Measurements from ENCODE around the gene UNC5B.
"Not testable (repeated sequence)": the region's sequence is repeated elsewhere in the genome, so short reads cannot be mapped to it uniquely, and the experiment has no call there.

Gene UNC5B

DNA sequence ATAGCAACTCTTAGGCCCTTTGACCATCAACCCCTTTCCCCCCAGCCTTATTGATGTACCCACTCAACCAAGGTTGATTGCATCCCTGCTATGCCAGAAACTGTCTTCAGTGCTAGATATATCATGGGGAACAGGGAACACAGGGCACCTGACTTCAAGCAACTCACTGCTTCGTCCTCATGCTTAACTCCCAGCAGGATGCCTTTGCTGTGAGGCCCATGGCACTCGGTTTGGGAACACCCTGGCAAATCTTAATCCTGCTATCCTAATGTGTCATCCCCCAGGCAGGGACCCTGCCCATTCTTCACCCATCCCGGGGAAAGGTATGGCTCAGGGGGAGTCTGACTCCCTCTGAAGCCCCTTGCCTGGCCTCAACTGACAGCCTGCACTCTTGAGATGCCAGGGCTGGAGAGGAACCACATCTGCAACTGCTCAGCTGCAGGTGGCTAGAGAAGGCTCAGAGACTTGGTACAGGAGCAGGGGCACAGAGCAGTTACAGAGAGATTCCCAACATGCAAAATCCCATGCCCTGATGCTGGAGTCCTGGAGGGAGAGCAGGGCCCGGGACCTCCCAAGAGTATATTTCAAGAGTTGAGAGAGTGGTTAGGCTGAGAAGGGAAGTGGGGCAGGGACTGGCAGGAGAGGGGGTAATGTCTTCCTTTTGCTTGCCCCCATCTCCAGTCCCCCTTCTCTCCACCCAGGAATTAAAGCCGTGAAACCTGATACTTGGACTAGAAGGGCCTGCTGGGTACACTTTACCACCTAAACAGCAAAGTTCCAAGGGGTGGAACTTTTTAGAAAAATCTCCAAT lies 2.4 kb upstream of the UNC5B start:
- no peak for DNase-seq (ENCODE audit: low read depth)

DNA sequence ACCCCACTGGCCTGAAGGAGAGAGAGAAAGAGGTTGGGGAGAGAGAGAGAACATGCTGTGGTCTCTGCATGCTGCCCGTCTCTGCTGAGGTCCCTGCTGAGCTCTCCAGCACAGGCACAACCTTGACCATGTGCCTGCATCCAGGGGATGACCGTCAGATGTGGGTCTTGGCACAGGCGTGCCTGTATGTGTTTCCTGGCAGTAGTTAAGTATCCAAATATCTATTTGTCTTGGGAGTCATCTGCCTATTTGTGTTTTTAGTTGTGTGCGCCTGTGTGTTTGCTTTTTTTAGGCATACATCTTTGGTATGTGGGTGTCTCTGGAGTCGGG lies 1.9 kb upstream of the UNC5B start:
- DNase-seq (ENCODE audit: low read depth), result no peak

DNA sequence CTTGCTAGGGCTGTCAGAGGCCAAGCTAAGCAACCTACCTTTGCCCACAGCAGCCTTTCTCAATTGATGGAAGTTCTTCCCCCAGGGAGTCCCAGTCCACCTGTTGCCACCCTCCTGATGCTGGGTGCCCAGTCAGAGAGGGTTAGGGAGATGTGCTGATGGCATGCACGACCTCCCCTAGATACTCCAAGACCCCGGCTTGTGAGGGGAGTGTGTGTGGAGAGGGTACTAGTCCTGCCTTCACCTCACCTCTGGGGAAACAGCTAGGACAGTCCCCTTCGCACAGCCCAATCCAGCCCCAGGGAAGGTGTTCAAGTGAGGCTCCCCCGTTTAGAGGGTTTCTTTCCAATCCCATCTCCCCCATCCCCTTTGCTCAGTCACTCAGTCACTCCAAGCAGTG lies 1.3 kb upstream of the UNC5B start:
- no peak for DNase-seq (ENCODE audit: low read depth)

DNA sequence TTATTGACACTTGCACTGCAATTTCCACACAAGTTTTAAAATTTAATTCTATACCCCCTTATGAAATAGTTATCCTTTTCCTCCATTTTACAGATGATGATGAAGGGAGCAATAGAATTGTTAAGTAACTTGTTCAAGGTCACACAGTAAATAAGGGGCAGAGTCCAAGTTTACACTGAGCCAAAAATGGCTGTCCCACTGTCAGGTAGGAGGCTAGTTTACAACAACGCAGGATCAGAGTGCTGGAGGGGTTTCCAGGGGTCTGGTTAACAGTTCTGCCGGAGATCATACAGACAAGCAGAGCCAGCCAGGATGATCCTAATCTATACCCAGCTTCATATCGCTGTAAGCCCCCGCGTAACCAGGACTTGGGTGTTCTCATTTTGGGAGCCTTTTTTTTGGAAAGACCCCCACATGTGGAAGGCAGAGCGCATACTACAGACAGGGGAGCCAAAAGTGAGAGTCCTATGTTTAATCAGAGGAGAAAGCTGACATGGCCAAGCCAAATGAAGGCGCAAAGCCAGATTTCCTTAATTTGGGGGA lies 524 bp upstream of the UNC5B start:
- no peak for DNase-seq (ENCODE audit: low read depth)

DNA sequence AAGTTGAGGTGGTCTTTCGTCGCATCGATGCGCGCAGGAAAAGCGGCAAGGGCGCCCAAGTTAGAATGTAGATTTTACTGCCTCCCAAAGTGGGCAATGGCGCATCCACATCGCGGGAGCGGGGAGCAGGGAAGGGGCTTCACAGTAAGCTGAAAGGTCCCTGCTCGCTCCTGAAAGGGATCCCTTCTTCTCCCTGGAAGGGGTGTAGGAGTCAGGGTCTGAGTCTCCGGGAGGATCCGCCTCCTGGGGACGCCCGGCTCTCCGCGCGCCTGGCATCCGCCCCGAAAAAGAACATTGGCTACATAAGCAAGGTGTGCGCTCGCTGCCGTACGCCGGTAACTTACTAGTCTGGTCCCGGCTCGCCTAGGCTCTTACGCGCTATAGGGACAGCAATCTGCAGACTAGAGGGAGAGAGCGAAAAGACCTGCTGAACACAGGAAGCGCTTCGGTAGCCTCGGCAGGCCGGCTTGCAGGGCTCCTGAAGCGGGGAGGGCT lies 804 bp downstream of the UNC5B start:
- DNase-seq (ENCODE audit: low read depth), result no peak

DNA sequence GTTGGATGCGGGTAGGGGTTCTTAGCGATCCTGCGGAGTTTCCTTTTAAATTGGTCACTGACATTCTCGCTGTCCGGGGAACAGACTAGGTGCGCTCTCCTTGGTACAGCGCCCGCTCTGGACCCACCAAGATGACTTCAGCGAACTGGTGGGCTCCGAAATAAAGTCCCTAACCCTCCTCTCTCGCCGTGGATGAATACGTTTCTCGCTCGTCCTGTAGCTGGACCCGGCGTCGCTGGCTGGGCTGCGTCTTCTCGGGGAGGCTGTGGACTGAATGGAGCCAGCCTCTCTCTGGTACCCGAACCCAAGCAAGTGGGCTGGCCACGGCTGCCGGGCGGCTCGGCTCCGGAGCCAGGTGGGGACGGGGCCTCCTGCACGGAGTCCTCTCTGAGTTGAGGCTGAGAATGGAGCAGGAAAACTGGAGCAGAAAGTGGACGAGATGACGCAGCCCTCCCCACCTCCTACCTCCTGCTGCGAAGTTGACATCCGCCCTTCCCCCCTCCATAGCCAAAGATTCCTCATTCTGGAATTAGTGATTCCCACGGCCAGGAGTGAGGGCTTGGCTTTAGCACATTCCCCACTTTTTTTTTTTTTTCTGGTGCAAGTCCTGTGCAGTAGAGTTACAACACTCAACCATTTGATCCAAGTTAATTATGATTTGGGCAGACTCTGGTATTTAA lies 1.5 kb downstream of the UNC5B start:
- DNase-seq (ENCODE audit: low read depth), result no peak

DNA sequence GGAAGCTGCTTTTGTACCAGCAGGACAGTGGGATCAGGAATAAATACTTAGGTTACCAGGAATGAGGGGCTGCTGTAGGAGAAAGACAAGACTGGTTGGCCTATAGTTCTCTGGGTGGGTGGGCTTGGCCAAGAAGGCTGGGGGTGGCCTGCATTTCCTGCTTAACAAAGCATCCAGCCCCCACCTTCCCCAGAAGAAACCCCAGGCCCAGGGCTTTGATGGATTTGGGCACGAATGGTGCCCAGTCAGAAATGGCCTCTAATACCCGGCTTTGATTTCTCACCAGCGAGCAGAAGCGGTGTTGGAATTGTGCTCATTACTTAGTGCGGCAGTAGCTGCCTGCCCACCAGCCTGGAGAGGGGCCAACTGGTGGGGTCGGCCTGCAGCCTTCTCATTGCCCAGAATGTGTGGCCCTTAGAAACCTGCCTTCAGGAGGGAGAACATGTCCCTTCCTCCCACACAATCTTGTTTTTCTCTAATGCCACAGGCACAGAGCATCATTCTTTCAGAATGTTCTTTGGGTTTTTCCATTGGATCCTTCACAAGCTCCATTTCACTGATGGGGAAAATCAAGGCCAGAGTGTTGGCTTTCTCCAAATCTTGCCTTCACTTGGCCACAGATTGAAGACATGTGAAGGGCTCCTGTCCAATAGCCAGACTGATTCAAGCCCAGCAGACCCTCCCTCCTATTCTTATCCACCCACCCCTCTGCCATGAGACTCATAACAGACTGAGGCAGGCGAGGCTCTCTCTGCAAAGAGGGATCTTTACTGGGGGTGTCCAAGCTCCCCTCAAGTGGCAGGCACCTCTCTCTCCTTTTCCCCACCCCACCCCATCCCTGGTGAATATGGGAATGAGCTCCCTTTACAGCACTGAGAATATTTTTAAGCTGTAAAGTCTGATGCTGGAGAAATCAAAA lies 2.5 kb downstream of the UNC5B start:
- no peak for DNase-seq (ENCODE audit: low read depth)

DNA sequence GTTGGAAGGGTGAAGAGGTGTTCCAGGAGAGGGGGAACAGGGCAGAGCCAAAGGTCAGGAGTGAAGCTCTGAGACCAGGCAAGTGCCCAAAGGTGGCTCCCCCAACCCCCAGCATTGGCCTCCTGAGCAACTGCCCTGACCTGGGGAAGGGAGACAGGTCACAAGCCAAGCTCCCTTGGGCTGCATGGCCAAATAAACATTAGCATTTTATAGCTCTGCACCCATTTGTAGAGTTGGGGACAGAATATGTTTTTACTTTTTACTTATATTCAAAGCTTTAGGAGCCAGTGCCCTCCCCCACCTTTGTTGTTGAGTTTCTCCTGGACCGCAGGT lies 4.0 kb downstream of the UNC5B start:
- DNase-seq (ENCODE audit: low read depth), result no peak

DNA sequence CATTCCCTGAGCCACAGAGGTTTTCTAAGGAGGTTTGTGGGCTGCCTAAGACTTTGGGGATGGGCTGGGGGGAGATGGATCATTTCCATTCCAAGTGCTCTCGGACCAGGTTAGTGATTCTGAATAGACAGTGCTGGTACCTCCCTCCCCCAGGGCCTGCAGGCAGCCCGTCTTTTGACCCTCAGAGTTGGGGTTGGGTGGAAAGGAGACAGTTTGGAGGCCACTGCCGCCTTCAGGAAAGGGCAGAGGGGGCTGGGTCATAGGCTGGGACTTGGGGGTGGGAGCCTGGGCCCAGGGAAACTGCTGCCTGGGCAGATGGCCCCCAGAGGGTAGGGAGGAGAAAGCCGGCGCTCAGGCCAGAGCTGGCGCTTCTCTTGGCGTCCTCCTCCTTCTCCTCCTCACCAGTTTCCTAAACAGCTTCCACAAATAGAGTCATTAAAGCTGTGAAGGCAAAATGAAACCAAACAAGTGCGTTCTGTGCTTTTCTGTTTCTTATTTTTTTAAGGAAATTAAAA lies 4.4 kb downstream of the UNC5B start:
- no peak for DNase-seq (ENCODE audit: low read depth)

DNA sequence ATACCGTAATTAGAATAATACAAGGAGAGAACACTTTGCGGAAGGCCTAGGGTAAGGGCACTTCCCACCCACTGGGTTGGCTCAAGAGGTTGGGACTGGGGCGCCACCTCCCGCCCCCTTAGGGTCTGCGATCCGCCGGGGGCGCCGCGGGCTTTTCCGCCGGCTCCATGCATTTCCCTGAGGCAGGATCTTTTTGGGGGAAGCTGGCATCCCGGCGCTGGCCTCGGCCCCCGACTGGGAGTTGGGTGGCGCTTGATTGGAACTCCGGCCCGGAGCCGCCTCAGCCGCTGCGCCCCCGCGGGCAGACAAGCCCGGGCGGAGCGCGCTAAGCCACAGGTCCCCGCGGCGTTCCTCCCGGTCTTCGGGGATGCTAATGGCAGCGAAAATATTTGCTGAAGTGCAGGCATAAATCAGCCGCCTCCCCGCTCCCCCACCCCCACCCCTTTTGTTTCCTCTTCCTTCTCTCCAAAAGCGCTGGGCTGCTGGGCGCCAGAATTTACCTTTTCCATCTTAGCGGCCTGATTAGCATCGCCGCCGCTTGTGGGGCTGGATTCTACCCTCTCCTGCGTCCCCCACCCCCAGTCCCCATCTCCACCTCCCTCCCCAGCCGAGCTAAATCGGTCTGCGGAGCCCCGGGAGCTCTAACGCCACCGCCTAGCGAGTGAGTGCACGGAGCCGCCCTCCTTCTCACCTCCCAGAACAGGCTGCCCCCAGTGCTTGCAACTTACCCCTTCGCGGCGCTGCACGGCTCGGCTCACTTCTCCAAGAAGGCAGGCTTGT lies 5.1 kb downstream of the UNC5B start:
- DNase-seq (ENCODE audit: low read depth), result no peak

DNA sequence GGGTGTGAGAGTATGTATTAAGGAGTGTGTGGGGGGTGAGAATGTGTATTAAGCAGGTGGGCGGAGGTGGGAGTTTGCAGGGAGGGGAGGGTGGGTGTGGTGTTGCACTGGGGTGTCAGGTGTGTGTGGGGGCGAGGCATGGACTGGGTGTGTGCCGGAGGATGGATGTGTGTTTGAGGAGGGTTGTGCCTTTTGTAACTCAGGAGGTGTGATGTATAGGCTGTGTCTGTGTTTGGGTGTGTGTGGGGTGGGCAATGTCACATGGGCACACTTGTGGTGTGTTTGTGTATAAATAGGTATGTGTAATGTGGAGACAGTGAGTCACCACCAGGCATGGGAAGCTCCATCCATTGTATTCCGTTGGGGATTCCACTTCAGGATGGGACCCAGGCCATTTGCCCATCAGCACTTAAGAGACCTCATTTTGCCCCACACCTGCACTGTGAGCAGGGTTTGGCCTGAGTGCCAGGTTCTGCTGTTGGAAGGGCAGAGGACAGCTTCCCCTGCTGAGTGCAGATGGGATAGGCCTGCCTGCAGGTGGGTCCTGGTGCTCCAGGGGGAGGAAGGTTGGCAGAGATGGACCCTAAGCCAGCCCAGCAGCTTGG lies 5.8 kb downstream of the UNC5B start:
- DNase-seq (ENCODE audit: low read depth), result no peak

DNA sequence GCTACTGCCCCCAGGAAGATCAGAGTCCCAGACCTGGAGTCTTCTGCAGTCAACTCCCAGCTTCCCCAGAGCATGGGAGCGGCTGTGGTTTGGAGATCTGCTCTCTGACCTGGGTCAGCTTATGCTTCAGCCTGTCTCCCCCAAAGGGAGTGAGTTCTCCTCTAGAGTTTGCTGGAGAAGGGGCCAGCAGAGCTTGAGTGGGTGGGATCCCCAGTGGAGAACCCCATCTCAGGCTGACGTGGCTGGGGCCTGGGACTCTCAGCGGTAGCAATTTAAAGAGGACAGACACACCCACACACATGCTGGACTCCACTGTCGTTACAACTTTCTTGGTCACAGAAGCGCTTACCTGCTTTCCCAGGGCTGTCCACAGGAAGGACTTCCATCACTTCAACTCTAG lies 6.3 kb downstream of the UNC5B start:
- DNase-seq (ENCODE audit: low read depth), result no peak

DNA sequence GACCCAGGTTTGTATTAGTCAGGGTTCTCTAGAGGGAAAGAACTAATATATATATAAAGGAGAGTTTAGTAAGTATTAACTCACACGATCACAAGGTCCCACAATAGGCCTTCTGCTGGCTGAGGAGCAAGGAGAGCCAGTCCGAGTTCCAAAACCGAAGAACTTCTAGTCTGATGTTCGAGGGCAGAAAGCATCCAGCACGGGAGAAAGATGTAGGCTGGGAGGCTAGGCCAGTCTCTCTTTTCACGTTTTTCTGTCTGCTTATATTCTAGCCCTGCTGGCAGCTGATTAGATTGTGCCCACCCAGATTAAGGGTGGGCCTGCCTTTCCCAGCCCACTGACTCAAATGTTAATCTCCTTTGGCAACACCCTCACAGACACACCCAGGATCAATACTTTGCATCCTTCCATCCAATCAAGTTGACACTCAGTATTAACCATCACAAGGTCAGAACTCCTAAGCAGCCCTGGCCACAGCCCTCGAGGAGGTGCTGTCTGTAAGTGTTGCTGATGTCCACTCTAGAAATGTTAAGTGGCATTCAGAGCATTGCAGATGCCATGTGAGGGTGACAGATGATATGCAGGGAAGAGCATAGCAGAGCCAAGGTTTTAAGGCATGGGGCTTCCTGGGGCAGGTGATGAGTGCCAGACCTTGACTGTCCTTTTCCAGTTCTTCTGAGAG lies 7.0 kb downstream of the UNC5B start:
- DNase-seq (ENCODE audit: low read depth), result not testable (repeated sequence)

DNA sequence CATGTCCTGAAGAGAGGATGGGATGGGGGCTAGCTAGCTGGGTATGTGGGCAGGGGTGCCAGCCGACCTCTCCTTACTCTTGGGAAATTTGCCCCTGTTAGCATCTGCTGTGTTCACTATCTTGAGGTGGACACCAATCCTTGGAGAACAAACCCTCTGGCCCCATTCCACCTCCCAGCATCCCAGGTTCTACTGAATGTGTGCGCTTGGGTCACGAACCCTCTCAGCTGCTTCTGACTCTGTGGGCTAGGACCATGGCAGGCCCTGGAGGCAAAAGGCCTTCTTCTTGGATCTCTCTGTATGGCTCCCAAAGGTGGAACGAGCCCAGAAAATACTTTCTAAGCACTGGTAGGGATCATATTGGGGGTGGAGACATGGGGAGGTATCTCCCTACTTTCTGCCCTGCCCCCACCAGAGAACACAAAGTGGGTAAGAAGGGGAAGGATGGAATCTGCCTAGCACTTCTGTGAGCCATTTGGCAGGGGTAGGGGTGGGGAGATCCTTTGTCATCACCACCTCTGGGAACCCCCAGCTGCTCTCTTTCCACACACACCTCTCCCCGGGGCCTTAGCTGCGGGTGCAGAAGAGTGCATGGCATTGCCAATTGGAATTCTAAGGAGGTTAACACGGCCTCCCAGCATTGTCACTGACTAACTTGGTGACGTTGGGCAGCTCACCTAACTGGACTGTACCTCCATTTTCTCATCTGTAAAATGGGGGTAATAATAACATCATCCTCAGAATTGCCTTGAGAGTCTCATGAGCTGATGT lies 7.7 kb downstream of the UNC5B start:
- no peak for DNase-seq (ENCODE audit: low read depth)

DNA sequence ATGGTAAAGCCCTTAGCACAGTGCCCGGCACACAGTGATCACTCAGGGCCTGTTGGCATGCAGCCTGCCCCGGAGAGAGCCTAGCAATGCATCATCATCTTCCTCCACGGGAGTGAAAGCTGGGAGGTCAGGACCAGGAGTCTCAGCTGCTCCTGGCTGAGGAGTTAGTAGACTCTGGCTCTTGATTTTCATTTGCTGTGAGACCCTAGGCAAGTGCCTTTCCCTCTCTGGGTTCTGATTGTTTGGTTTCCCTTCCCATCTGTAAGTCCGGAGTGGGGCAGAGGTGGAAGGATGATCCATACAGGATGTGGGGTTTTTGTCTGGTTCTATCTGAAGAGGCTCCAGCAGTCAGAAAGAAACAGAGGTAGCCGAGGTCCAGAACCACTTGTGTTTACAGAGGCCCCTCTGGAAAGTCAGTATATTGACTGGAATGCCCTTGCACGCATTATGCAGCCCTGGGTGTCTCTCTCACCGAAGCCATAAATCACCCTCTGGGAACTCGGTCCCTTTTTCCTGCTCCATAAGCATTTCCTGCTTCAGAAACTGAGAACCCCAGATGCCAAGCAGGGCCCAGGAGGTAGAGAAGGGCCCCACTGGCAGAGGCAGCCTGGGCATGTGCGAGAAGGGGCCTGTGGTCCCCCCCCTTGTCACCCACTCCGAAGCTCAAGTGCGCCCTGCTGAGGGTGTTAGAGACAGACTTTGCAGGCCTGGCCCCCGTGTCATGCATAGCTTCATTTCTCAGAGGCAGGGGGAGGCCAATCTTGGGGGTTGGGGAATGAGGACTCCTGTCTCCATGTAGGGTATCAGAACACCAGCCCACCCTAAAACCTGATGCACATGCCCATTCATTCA lies 8.5 kb downstream of the UNC5B start:
- no peak for DNase-seq (ENCODE audit: low read depth)

DNA sequence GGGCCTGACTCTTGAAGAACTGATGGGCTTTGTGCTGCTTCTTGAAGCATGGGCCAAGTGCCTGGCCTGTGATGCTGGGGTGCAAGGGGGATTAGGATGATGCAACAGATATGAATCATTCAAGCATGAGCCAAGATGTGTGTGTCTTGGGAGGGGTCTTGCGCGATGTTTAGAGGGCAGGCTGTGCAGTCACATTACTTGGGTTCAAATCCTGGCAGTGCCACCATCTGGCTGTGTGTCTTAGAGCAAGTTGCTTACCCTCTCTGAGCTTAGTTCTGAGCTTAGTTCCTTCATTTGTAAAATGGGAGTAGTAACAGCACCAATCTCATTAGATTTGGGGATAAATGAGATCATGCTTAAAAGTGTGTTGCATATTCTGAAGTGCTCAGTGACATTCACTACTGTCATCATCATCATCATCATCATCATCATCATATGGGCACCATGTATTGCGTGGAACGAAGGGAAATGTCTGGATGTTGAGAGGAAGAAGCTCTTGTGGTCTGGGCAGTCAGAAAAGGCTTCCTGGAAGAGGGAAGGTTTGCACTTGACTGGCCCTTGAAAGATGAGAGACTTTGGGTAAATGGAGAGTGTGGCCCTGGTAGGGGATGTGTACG lies 9.3 kb downstream of the UNC5B start:
- no peak for DNase-seq (ENCODE audit: low read depth)

DNA sequence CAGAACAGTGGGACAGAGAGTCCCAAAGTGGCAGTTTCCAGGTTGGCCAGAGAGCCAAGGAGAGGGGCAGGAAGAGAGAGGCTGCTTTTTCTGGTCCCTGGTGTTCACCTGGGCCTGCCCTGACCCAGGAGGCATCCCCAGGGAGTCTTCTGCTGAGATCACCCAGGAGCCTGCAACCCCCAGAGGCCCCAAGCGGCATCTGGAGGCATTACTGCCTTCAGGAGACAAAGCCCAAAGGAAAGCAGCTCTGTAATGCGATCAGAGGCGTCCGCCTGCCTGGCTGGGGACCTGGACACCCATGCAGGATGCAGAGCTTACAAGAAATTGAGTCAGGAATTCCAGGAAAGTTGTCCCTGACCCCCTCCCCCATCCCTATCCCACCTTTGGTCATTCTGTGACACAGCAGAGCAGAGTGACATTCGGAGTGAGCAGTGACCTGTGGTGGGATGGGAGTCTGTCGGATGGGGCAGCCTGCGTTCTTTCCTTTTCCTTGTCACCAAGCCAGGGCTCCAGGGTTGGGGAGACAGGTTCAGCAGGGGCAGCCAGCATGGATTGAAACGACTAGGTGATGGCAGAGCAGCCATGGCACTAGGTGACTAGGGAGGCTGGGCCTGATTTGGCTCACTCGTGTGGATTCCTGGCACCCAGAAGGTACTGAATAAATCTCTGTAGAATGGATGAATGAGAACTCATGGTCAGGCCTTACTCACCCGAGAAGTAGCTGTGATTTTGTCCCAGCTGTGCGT lies 10.4 kb downstream of the UNC5B start:
- DNase-seq (ENCODE audit: low read depth), result no peak

Data from non-pigmented ciliary epithelial cell (primary cell).